GM11168 (cell line): ENCODE measurements around the gene ENKD1.
"Not testable (repeated sequence)": the region's sequence is repeated elsewhere in the genome, so short reads cannot be mapped to it uniquely, and the experiment has no call there.

ENCODE experiments used
- in situ Hi-C: fragments of 300-500 bp; cut with MboI; formaldehyde crosslinking; loops from one replicate; pipeline ENCODE4 v1.12.0; 2022; ENCODE audit warnings: low sequenced_read_pairs; ENCODE audit not compliant: unreplicated experiment

The ENKD1 gene

DNA sequence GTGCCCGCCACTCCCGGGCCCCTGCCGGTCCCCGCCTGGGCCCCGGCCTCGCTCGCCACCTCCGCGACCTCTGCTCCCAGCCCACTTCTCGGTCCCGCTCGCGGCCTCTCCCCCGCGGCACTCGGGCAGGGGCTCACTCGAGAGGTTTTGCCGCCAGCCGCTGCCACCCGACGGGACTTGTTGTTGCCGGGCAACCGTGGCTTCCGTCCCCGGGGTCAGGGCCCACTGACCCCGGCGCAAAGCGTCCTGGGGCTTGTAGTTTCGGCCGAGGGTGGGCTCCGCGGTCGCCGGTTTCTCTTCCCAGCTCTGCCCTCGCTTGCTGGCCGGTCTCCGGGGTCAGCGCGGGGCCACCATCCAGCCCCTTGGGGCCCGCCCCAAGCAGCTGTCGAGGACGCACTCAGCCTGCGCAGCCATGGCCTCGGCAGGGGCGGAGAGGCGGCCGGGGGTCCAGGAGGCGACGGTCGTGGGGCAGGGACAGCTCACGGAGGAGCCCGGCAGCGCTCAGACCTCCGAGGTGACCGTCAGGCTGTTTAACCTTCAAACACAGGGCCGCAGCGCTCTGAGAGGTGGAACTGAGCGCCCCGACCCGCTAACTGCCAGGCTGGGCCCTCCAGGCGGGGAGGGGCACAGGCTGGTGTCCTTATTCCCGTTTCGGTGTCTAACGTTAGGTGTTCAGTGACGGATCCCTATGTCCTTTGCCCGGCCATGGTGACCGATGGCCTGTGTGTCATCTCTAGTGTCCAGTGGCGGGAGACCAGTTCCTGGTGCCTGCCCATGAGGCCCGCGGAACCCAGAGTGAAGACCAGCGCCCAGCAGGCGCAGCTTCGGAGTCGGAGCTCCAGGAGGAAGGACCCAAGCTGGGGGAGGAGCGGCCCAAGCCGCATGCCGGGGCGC lies at the start of gene ENKD1, which contains the start of gene C16orf86:
Gene ENKD1, minus strand, starts transcription at position 192 of the 894 bp plus-strand sequence. CDS start 308 bp downstream, outside the sequence.
Gene C16orf86, plus strand, starts transcription at position 256 of the 894 bp plus-strand sequence. Its CDS starts 157 bp downstream, at position 413.
- in situ Hi-C loops: no loop called here

GRCh38 chr16:67716097-67716496 lies 49.5 kb upstream of the ENKD1 start:
- in situ Hi-C loops: no loop called here

GRCh38 chr16:67714522-67714921 lies 48.0 kb upstream of the ENKD1 start:
- in situ Hi-C loops: no loop called here

DNA sequence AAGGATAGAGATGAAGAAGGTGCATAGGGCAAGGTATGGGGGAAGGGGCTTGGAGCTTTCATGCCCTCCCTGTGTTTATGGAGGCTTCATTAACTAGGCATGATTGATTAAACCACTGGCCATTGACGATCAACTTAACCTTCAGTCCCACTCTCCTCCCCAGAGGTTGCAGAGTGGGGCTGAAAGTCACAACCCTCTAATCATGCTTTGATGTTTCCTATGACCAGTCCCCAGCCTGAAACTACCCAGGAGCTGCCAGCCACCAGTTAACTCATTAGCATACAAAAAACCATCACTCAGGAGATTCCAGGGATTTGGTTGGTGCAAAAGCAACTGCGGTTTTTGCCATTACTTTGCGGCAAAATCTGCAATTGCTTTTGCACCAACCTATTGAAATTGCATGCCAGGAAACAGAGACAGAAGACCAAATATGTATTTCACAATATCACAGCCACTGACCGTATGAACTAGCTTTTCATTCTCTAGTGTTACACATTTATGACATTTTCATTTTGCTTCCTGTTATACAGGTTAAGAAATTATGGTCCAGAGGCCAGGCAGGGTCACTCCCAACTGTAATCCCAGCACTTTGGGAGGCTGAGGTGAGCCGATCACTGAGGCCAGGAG lies 47.2 kb upstream of the ENKD1 start:
- in situ Hi-C loops: no loop called here

- in situ Hi-C loops: no loop called here
Observed at GRCh38 chr16:67710607-67711006, 44.1 kb upstream of the ENKD1 start.

DNA sequence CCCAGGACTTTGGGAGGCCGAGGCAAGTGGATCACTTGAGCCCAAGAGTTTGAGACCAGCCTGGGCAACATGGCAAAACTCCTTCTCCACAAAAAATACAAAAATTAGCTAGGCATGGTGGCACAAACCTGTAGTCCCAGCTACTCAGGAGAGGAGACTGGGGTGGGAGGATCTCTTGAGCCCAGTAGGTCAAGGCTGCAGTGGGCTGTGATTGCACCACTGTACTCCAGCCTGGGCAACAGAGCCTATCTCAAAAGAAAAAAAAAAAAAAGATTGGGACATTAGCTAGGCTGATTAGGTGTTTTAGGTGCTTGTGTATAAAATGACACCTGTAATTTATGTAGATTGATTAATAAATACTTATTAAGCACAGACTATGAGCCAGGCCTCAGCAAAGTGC lies 42.5 kb upstream of the ENKD1 start:
- in situ Hi-C loops: no loop called here

- in situ Hi-C loops: no loop called here
Observed at GRCh38 chr16:67708368-67708771, 41.8 kb upstream of the ENKD1 start.

DNA sequence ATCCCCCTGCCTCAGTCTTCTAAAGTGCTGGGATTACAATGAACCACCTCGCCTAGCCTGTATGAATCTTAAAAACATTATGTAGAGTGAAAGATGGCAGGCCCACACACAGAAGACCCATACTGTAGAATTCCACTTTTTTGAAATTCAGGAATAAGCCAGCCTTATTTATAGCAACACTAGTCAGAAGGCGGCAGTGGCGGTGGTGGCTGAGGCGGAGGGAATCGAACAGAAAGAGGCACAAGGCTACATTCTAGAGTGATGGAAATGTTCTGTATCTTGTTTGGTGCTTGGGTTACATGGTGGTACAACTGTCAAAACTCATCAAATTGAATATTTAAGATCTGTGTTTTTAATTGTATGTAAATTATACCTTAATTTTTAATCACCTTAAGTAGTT lies 41.2 kb upstream of the ENKD1 start:
- in situ Hi-C loops: no loop called here

DNA sequence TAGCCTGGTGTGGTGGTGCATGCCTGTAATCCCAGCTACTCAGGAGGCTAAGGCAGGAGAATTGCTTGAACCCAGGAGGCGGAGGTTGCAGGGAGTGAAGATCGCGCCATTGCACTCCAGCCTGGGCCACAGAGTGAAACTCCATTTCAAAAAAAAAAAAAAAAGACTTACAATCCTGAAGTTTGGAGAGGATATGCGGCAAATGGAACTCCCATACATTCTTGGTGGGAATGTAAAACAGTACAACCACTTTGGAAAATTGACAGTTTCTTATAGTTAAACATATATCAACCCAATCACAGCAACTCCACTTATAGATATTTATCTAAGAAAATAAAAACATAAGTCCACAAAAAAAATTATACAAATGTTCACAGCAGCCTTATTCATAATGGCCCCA lies 40.7 kb upstream of the ENKD1 start:
- in situ Hi-C loops: no loop called here

DNA sequence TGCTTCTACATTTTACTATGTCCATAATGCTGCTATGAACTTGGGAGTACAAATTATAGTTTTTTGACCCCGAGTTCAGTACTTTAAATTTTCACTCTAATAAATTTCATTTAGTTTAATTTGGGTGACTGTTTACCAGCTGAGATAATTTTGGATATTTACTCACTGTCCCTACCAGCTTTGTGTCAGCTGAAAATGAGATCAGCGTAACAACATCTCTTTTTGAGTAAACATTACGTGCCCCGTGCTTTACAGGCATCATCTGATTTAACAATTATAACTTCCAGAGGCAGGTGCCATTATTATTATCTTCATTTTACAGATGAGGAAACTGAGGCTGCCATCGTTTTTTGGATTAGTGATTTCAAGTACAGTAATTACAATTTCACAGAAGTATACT lies 37.6 kb upstream of the ENKD1 start:
- in situ Hi-C loops: no loop called here

GRCh38 chr16:67703626-67704025 lies 37.1 kb upstream of the ENKD1 start:
- in situ Hi-C loops: no loop called here

- in situ Hi-C loops: no loop called here
Observed at GRCh38 chr16:67702130-67702529, 35.6 kb upstream of the ENKD1 start.

- in situ Hi-C loops: no loop called here
Observed at GRCh38 chr16:67701420-67701819, 34.9 kb upstream of the ENKD1 start.

DNA sequence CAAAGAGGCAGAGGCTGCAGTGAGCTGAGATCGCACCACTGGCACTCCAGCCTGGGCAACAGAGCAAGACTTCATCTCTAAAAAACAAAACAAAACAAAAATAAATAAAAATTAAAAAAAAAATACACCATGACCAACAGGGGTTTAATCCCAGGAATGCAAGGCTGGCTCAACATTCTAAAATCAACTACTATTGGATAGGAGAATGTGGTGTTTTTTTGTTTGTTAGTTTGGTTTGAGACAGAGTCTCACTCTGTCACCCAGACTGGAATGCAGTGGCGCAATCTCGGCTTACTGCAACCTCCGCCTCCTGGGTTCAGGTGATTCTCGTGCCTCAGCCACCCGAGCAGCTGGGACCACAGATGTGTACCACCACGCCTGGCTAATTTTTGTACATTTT lies 32.7 kb upstream of the ENKD1 start:
- in situ Hi-C loops: no loop called here

GRCh38 chr16:67697422-67698185 lies 31.1 kb upstream of the ENKD1 start:
- in situ Hi-C loops: no loop called here

DNA sequence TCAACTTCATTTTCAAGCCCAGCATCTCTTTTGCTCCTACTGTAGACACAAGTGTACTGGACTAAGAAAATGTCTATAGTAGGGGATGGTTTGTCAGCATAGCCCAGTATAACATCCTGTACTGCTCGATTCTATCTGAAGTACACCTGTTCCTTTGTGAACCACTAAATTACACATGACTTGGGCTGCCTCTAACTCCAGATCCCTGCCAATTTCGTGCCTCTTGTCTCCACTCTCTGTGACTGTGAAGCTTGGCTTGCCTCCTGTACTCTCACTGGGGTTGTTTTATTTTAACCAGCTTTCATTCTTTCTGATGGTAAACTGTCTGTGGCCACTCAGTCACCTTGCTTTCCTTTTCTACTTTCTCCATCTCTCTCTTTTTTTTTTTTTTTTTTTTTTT lies 28.1 kb upstream of the ENKD1 start:
- in situ Hi-C loops: no loop called here

- in situ Hi-C loops: not testable (repeated sequence)
Observed at GRCh38 chr16:67693517-67694285, 27.2 kb upstream of the ENKD1 start.

GRCh38 chr16:67685388-67686112 lies 19.0 kb upstream of the ENKD1 start:
- in situ Hi-C loops: no loop called here

DNA sequence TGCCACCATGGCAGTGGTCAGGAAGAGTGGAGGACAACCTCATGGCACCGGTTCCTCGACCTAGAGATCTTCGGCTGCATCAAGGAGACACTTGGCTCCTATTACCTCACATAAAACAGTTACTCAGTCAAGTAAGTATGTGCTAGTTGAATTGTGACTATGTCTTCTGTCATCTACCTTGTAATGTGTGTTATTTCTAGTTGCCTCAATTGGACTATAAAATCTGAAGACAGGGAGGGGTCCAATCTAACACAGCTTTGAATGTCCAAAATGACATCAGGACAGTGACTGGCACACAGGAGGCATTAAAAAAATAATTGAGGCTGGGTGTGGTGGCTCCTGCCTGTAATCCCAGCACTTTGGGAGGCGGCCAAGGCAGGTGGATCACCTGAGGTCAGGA lies 17.2 kb upstream of the ENKD1 start:
- in situ Hi-C loops: no loop called here
